Lower leg skin (tissue), 4 donors: Measurements from ENCODE around the gene PKP1. TPM values are rescaled to one million over a fixed set of nuclear protein-coding genes. Genes with fewer than 3 reads are reported as not detected.
A peak's percentile ranks its signal among the peaks of the same experiment; 100 is the strongest.

Experiments used
- DNase-seq, 2 donors: peaks; one replicate each; pipeline ENCODE4 v3.0.0-alpha.2; 2019; ENCODE audit warnings: low spot score in 2 of 2
- H3K4me3 ChIP-seq: fragments of 200-600 bp; sonication (generic); 2 replicates; pipeline ENCODE4 v1.5.1; 2017; ENCODE audit warnings: mild to moderate bottlenecking, low read depth; ENCODE audit not compliant: poor library complexity, severe bottlenecking
- CTCF ChIP-seq, 3 donors: fragments of 450-650 bp; IDR thresholded peaks; one replicate each; pipeline ENCODE4 v1.5.1; 2016; ENCODE audit warnings: antibody characterized with exemption in 3 of 3, mild to moderate bottlenecking in 3 of 3, moderate library complexity in 2 of 3
- POLR2A ChIP-seq, 2 donors: fragments of 450-650 bp; IDR thresholded peaks; one replicate each; pipeline ENCODE4 v1.6.1; 2016 to 2017; ENCODE audit warnings: antibody characterized with exemption in 2 of 2, mild to moderate bottlenecking in 1 of 2, moderate library complexity in 1 of 2
- WGBS, 2 donors: methylation state at CpG; one replicate each; pipeline ENCODE4 v1.1.5; 2018; 5-methylcytosine and 5-hydroxymethylcytosine counted together
- intact Hi-C: fragments of 100-400 bp; cut with DNase I; formaldehyde crosslinking; loops from one replicate; pipeline ENCODE4 v1.15.0; 2023; ENCODE audit warnings: low total_unique reads
- total RNA-seq, 4 donors: library from RNA; depleted of rRNA; stranded (reverse); fragments of >200 nt; gene quantifications; one replicate each; pipeline ENCODE4 v1.1.0, GENCODE V29; 2016

The PKP1 gene
- total RNA-seq, 4 donors from 2014 or later: 928 to 1,274 (median 961) TPM

- TF ChIP-seq POLR2A (IDR thresholded peaks at IDR 0.05): no peak
- no peak for TF ChIP-seq CTCF (IDR thresholded peaks at IDR 0.05)
- DNase-seq: peak in 1 of 2 donors; percentile 69
- intact Hi-C loops: no loop called here
- no peak overlapping the region for H3K4me3 ChIP-seq
- 41 to 44% methylated on average over 17 to 20 of the region's 20 CpGs for WGBS, 2 donors
Measured at GRCh38 chr1:201302163-201303152, 19.2 kb downstream of the PKP1 start.

- no peak for DNase-seq
- intact Hi-C loops: no loop called here
- WGBS, 2 donors: 50 to 59% methylated on average over 3 of the region's 3 CpGs
- no peak overlapping the region for H3K4me3 ChIP-seq
- no peak for TF ChIP-seq POLR2A (IDR thresholded peaks at IDR 0.05)
- TF ChIP-seq CTCF (IDR thresholded peaks at IDR 0.05): no peak
Measured at GRCh38 chr1:201304126-201304525, 20.8 kb downstream of the PKP1 start.

- WGBS, 2 donors: 53 to 62% methylated on average over 5 of the region's 5 CpGs
- no peak for TF ChIP-seq POLR2A (IDR thresholded peaks at IDR 0.05)
- intact Hi-C loops: no loop called here
- no peak overlapping the region for H3K4me3 ChIP-seq
- DNase-seq: no peak
Measured at GRCh38 chr1:201305815-201306214, 22.5 kb downstream of the PKP1 start.

GRCh38 chr1:201307231-201307630 lies 23.9 kb downstream of the PKP1 start:
- H3K4me3 ChIP-seq: no peak overlapping the region
- no peak for TF ChIP-seq CTCF (IDR thresholded peaks at IDR 0.05)
- DNase-seq: no peak
- intact Hi-C loops: no loop called here
- WGBS, 2 donors: 52 to 60% methylated on average over 8 to 9 of the region's 9 CpGs

- 24 to 30% methylated on average over 11 of the region's 11 CpGs for WGBS, 2 donors
Measured at GRCh38 chr1:201307760-201308499, 24.6 kb downstream of the PKP1 start.

More at GRCh38 chr1:201307760-201308499, 24.6 kb downstream of the PKP1 start:
- no peak overlapping the region for H3K4me3 ChIP-seq
- intact Hi-C loops: no loop called here
- peak; percentile 92 to 95 for DNase-seq
- no peak for TF ChIP-seq CTCF (IDR thresholded peaks at IDR 0.05)
